GM12878 (cell line): ENCODE data around the gene SLC24A3. TPM values are rescaled to one million over a fixed set of nuclear protein-coding genes. Genes with fewer than 3 reads are reported as not detected.

ENCODE experiments used
- ATAC-seq: fragments of 200-7000 bp; cut with Tn5 transposase; 3 replicates; pipeline ENCODE4 v1.9.1; 2020; ENCODE audit warnings: mild to moderate bottlenecking, moderate library complexity
- BruUV-seq: library from RNA; stranded (reverse); fragments of 400-500 nt; replicated peaks from 2 replicates; lab custom pipeline; 2021; lab: Mats Ljungman, UMichigan
- CTCF ChIA-PET: fragments of 300-600 bp; sonication (Branson Sonifier 250); formaldehyde crosslinking; extraction: SDS; loops from one replicate; lab custom pipeline; 2021; ENCODE audit warnings: inconsistent platforms; lab: Yijun Ruan, JAX
- POLR2A ChIA-PET: fragments of 350-600 bp; formaldehyde crosslinking; extraction: SDS; loops from one replicate; lab custom pipeline; 2021; ENCODE audit warnings: inconsistent platforms; lab: Charles Lee
- RAD21 ChIA-PET: fragments of 300-600 bp; sonication (Branson Sonifier 250); formaldehyde crosslinking; loops from one replicate; lab custom pipeline; 2023; ENCODE audit warnings: antibody characterized with exemption; ENCODE audit not compliant: unreplicated experiment; lab: Charles Lee
- SMC1A ChIA-PET: fragments of 300-600 bp; sonication (Branson Sonifier 250); formaldehyde crosslinking; loops from one replicate; lab custom pipeline; 2023; ENCODE audit not compliant: unreplicated experiment, uncharacterized antibody; lab: Charles Lee
- DNase-seq: peaks from one replicate; pipeline ENCODE4 v3.0.0-alpha.2; 2011; ENCODE audit warnings: low read depth, low spot score
- FAIRE-seq: peaks from 3 replicates; lab custom pipeline; 2011; peaks lifted over from hg19 to GRCh38; lab: Jason Lieb, UNC
- H2AFZ ChIP-seq: 2 replicates; pipeline ENCODE4 v1.6.0; 2011; ENCODE audit warnings: low read depth, low read length, control low read depth; ENCODE audit not compliant: control insufficient read depth
- H3K27ac ChIP-seq: 2 replicates; pipeline ENCODE4 v1.5.1; 2011; ENCODE audit warnings: control low read depth; ENCODE audit not compliant: control insufficient read depth, insufficient read depth
- H3K27me3 ChIP-seq, 2 experiments: replicated peaks in 1 of 2; 2 replicates each; pipeline versions ENCODE4 v1.6.0 to v1.6.1; 2011; ENCODE audit warnings: low read length in 1 of 2; ENCODE audit not compliant: control insufficient read depth in 2 of 2, insufficient read depth in 2 of 2
- H3K36me3 ChIP-seq, 2 experiments: 2 replicates each; pipeline ENCODE4 v1.5.1; 2011; ENCODE audit warnings: low read length in 1 of 2; ENCODE audit not compliant: control insufficient read depth in 2 of 2, insufficient read depth in 2 of 2
- H3K4me1 ChIP-seq: 2 replicates; pipeline ENCODE4 v1.6.1; 2011; ENCODE audit warnings: mild to moderate bottlenecking, low read length, moderate library complexity, mixed read lengths; ENCODE audit not compliant: control insufficient read depth, insufficient read depth
- H3K4me2 ChIP-seq: 2 replicates; pipeline ENCODE4 v1.6.0; 2011; ENCODE audit warnings: control low read depth; ENCODE audit not compliant: control insufficient read depth, insufficient read depth
- H3K4me3 ChIP-seq: fragments of 200-600 bp; sonication (generic); 2 replicates; pipeline ENCODE4 v1.5.1; 2016
- H3K79me2 ChIP-seq: 2 replicates; pipeline ENCODE4 v1.6.0; 2011; ENCODE audit warnings: low read length; ENCODE audit not compliant: control insufficient read depth, insufficient read depth
- H3K9ac ChIP-seq: 2 replicates; pipeline ENCODE4 v1.8.0; 2011; ENCODE audit warnings: low read length, control low read depth, mixed read lengths; ENCODE audit not compliant: control insufficient read depth, insufficient read depth
- H3K9me3 ChIP-seq: replicated peaks from 3 replicates; pipeline ENCODE4 v1.5.1; 2011; ENCODE audit warnings: mild to moderate bottlenecking, low read length; ENCODE audit not compliant: control insufficient read depth, insufficient read depth
- H4K20me1 ChIP-seq: 2 replicates; pipeline ENCODE4 v1.6.0; 2011; ENCODE audit not compliant: control insufficient read depth, insufficient read depth
- ASH2L ChIP-seq: fragments of 300-600, 200-600 bp; sonication (generic); IDR thresholded peaks from 2 replicates; pipeline ENCODE4 v1.6.1; 2017; ENCODE audit warnings: low read depth, mild to moderate bottlenecking, borderline replicate concordance
- E2F8 ChIP-seq: fragments of 450-650 bp; IDR thresholded peaks from 2 replicates; pipeline ENCODE4 v1.6.1; 2018; ENCODE audit warnings: mild to moderate bottlenecking, low read depth, moderate library complexity; ENCODE audit not compliant: partially characterized antibody
- EED ChIP-seq: sonication (generic); IDR thresholded peaks from 2 replicates; pipeline ENCODE4 v1.6.1; 2016; ENCODE audit warnings: antibody characterized with exemption, low read depth
- MXI1 ChIP-seq: fragments of 150-350 bp; IDR thresholded peaks from 2 replicates; pipeline ENCODE4 v1.6.1; 2011; ENCODE audit warnings: low read depth, mild to moderate bottlenecking, inconsistent platforms, low read length, improper control_type of control experiment
- RUNX3 ChIP-seq: IDR thresholded peaks from 2 replicates; pipeline ENCODE4 v1.6.1; 2012; ENCODE audit warnings: low read length, inconsistent platforms
- SIN3A ChIP-seq: IDR thresholded peaks from 2 replicates; pipeline ENCODE4 v1.6.1; 2012; ENCODE audit warnings: low read depth, low read length, improper control_type of control experiment
- SRF ChIP-seq, 2 experiments: IDR thresholded peaks; 2 replicates each; pipeline ENCODE4 v1.6.1; 2011; ENCODE audit warnings: low read depth in 2 of 2, low read length in 2 of 2, mild to moderate bottlenecking in 1 of 2, moderate library complexity in 1 of 2
- TARDBP ChIP-seq: IDR thresholded peaks from 2 replicates; pipeline ENCODE4 v1.6.1; 2016; ENCODE audit warnings: borderline replicate concordance
- TBL1XR1 ChIP-seq: IDR thresholded peaks from 2 replicates; pipeline ENCODE4 v1.6.1; 2012; ENCODE audit warnings: low read depth, low read length, improper control_type of control experiment
- ZBED1 ChIP-seq: IDR thresholded peaks from 2 replicates; pipeline ENCODE4 v1.6.1; 2016; ENCODE audit warnings: borderline replicate concordance
- ZNF217 ChIP-seq: fragments of 450-650 bp; IDR thresholded peaks from 2 replicates; pipeline ENCODE4 v1.6.1; 2017; ENCODE audit warnings: antibody characterized with exemption, mild to moderate bottlenecking
- ZNF274 ChIP-seq: IDR thresholded peaks from one replicate; pipeline ENCODE4 v1.8.0; 2011; ENCODE audit not compliant: insufficient read length, insufficient read depth
- WGBS: methylation state at CpG from one replicate; pipeline ENCODE4 v1.1.6; 2016; ENCODE audit warnings: low lambda C conversion rate; ENCODE audit not compliant: insufficient replicate concordance, insufficient coverage; ENCODE audit errors: missing lambda C conversion rate; 5-methylcytosine and 5-hydroxymethylcytosine counted together
- in situ Hi-C: fragments of 300-500 bp; cut with MboI; formaldehyde crosslinking; loops from 9 replicates; pipeline ENCODE4 v1.14.3; 2018; ENCODE audit warnings: mixed read lengths
- intact Hi-C: fragments of 100-400 bp; cut with micrococcal nuclease; formaldehyde crosslinking; loops from one replicate; pipeline ENCODE4 v1.14.2; 2022; ENCODE audit not compliant: unreplicated experiment
- polyA plus RNA-seq, 11 experiments: library from polyadenylated mRNA; depleted of rRNA in 4 of 11; unstranded in 6 of 11; stranded (reverse) in 5 of 11; fragments of >200 nt; fragmentation: Nextera tagmentation in 4 of 11; fragmentation: Illumina TruSeq in 1 of 11; extraction: Ambion mirVana in 4 of 11; extraction: Trizol in 1 of 11; gene quantifications; 1 replicate in 1 of 11; 2 replicates in 10 of 11; pipeline versions ENCODE4 v1.2.1 to v1.2.3, GENCODE V29; 2011 to 2016; ENCODE audit warnings: inconsistent platforms in 2 of 11, missing spikeins in 2 of 11, low read depth in 1 of 11
- total RNA-seq, 4 experiments: library from RNA; depleted of rRNA in 3 of 4; stranded (reverse); fragments of >200 nt in 3 of 4; fragmentation: Illumina TruSeq in 1 of 4; extraction: Trizol in 1 of 4; gene quantifications; 2 replicates each; pipeline versions ENCODE4 v1.2.1 to v1.2.3, GENCODE V29; 2013 to 2021
- TF ChIP-seq, protein P1 (sequence below): IDR thresholded peaks from 2 replicates; pipeline ENCODE4 v1.6.1; 2012; ENCODE audit warnings: low read depth, low read length, improper control_type of control experiment

SLC24A3 gene
- total and polyA plus RNA-seq, 10 of the 15 experiments (the other 5 are each of a cell fraction or from before 2014, with no cell fraction given): 0.04 TPM; not detected in 9

DNA sequence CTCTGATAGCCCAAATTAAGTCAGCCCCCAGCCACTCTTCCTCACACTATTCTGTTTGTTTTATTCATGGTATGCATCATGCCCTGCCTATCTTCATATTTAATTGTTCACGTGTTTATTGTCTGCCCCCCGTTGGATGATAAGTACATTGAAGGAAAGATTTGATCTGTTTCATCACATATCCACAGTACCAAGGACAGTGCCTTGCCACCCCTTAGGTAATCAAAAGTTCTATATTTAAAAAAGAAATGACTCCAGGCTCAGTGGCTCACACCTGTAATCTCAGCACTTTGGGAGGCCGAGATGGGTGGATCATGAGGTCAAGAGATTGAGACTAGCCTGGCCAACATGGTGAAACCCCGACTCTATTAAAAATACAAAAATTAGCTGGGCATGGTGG lies 535.5 kb downstream of the SLC24A3 start:
- no peak overlapping the region for H2AFZ ChIP-seq
- DNase-seq (no peak), FAIRE-seq (no peak), ATAC-seq (no peak)
- H4K20me1 ChIP-seq: no peaks in the 10 kb centered on the region
- intact Hi-C loops (no loop called here), in situ Hi-C loops (no loop called here)
- no TSS peak for BruUV-seq
- H3K4me3 ChIP-seq: no peak overlapping the region
- CTCF ChIA-PET: interaction anchor here (1.7 kb wide), 1 partner anchor 14 kb away, joined by 3 read pairs; no protein-coding TSS in a partner anchor
- H3K36me3 ChIP-seq: no peaks in the 10 kb centered on the region
- no peaks in the 10 kb centered on the region; the same call in 2 of the 3 replicates for H3K9me3 ChIP-seq
- RAD21 ChIA-PET: no interaction called here
- no peak for TF ChIP-seq ZNF217
- POLR2A ChIA-PET: no interaction called here
- no peak overlapping the region for H3K4me2 ChIP-seq
- SMC1A ChIA-PET: no interaction called here
- no peaks in the 10 kb centered on the region; a peak in 1 of 4 replicates for H3K27me3 ChIP-seq
- H3K27ac ChIP-seq: no peak overlapping the region
- H3K4me1 ChIP-seq: no peaks in the 10 kb centered on the region
- WGBS: 13% methylated on average over 4 of the region's 4 CpGs
- no peak overlapping the region for H3K9ac ChIP-seq
- H3K79me2 ChIP-seq: no peaks in the 10 kb centered on the region

- H4K20me1 ChIP-seq: no peaks in the 10 kb centered on the region
- ChIA-PET RAD21 (no interaction called here), POLR2A (no interaction called here), SMC1A (interaction anchor here (2.9 kb wide), 1 partner anchor 12 kb away, joined by 19 read pairs; no protein-coding TSS in a partner anchor), CTCF (interaction anchor here (1.2 to 1.7 kb wide), 2 partner anchors 13 to 79 kb away, joined by 3 to 4 read pairs; no protein-coding TSS in a partner anchor)
- no peak overlapping the region for H2AFZ ChIP-seq
- no peaks in the 10 kb centered on the region for H3K79me2 ChIP-seq
- 13% methylated on average over 2 of the region's 2 CpGs for WGBS
- no peaks in the 10 kb centered on the region for H3K36me3 ChIP-seq
- no peak overlapping the region for H3K4me2 ChIP-seq
- no peak overlapping the region for H3K9ac ChIP-seq
- no peak overlapping the region for H3K27ac ChIP-seq
- FAIRE-seq (no peak), ATAC-seq (no peak), DNase-seq (no peak)
- in situ Hi-C loops: no loop called here
- H3K4me3 ChIP-seq: no peak overlapping the region
- no peaks in the 10 kb centered on the region; the same call in 2 of the 3 replicates for H3K9me3 ChIP-seq
- no peaks in the 10 kb centered on the region; a peak in 1 of 4 replicates for H3K27me3 ChIP-seq
- BruUV-seq: no TSS peak
- H3K4me1 ChIP-seq: no peaks in the 10 kb centered on the region
- intact Hi-C loops: no loop called here
- TF ChIP-seq SRF (IDR thresholded peaks at IDR 0.05; ENCODE audit: low read depth in 2 of 2, low read length in 2 of 2) (no peak), ASH2L (no peak), E2F8 (no peak), RUNX3 (no peak), SIN3A (no peak), ZBED1 (no peak), ZNF274 (no peak), TARDBP (no peak), EED (no peak), TBL1XR1 (no peak), MXI1 (no peak)
- TF ChIP-seq, protein P1, sequence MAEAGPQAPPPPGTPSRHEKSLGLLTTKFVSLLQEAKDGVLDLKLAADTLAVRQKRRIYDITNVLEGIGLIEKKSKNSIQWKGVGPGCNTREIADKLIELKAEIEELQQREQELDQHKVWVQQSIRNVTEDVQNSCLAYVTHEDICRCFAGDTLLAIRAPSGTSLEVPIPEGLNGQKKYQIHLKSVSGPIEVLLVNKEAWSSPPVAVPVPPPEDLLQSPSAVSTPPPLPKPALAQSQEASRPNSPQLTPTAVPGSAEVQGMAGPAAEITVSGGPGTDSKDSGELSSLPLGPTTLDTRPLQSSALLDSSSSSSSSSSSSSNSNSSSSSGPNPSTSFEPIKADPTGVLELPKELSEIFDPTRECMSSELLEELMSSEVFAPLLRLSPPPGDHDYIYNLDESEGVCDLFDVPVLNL: no peak
Measured at GRCh38 chr20:19748681-19749080, 536.2 kb downstream of the SLC24A3 start.
